Endodermal cell (in vitro differentiated cells): Measurements from ENCODE around the gene LMX1A. TPM values are rescaled to one million over a fixed set of nuclear protein-coding genes. Genes with fewer than 3 reads are reported as not detected.

Experiments used
- DNase-seq: peaks from one replicate; pipeline ENCODE4 v3.0.0-alpha.2; 2017
- H3K27ac ChIP-seq: 2 replicates; pipeline ENCODE4 v1.5.1; 2013; ENCODE audit warnings: mild to moderate bottlenecking, low read depth, low read length, moderate library complexity
- H3K27me3 ChIP-seq: 2 replicates; pipeline ENCODE4 v1.6.1; 2013; ENCODE audit warnings: mild to moderate bottlenecking, low read length, moderate library complexity; ENCODE audit not compliant: insufficient read depth, control insufficient read depth, poor library complexity, severe bottlenecking
- H3K36me3 ChIP-seq: 2 replicates; pipeline ENCODE4 v1.7.0; 2013; ENCODE audit warnings: mild to moderate bottlenecking, low read length, moderate library complexity; ENCODE audit not compliant: control insufficient read depth, insufficient read depth
- H3K4me1 ChIP-seq: one replicate; pipeline ENCODE4 v1.7.0; 2013; ENCODE audit warnings: low read length; ENCODE audit not compliant: control insufficient read depth, insufficient read depth
- H3K4me3 ChIP-seq: 2 replicates; pipeline ENCODE4 v1.5.1; 2013; ENCODE audit warnings: mild to moderate bottlenecking, low read length, moderate library complexity
- H3K9ac ChIP-seq: 2 replicates; pipeline ENCODE4 v1.6.1; 2013; ENCODE audit warnings: mild to moderate bottlenecking, low read length, moderate library complexity; ENCODE audit not compliant: poor library complexity, severe bottlenecking; ENCODE audit errors: extremely low read depth
- H3K9me3 ChIP-seq: 2 replicates; pipeline ENCODE4 v1.6.1; 2013; ENCODE audit warnings: mild to moderate bottlenecking, low read length, moderate library complexity; ENCODE audit not compliant: control insufficient read depth
- H3K27ac Mint-ChIP-seq: 2 replicates; pipeline ENCODE4 v1.8.0; 2020; ENCODE audit warnings: mixed read lengths
- H3K27me3 Mint-ChIP-seq: 2 replicates; pipeline ENCODE4 v1.8.0; 2021; ENCODE audit warnings: mild to moderate bottlenecking, mixed read lengths; ENCODE audit not compliant: insufficient read depth
- H3K36me3 Mint-ChIP-seq: 2 replicates; pipeline ENCODE4 v1.8.0; 2020; ENCODE audit warnings: low read depth, mixed read lengths
- H3K4me1 Mint-ChIP-seq: 2 replicates; pipeline ENCODE4 v1.8.0; 2020; ENCODE audit warnings: mixed read lengths
- H3K4me3 Mint-ChIP-seq: 2 replicates; pipeline ENCODE4 v1.8.0; 2020; ENCODE audit warnings: mild to moderate bottlenecking, moderate library complexity, mixed read lengths
- H3K9me3 Mint-ChIP-seq: 2 replicates; pipeline ENCODE4 v1.8.0; 2020; ENCODE audit warnings: mild to moderate bottlenecking, mixed read lengths
- WGBS, 2 experiments: methylation state at CpG; one replicate each; pipeline versions ENCODE4 v1.1.5 to v1.1.7; 2013; ENCODE audit warnings: missing lambda C conversion rate in 2 of 2, mixed read lengths in 1 of 2; ENCODE audit not compliant: insufficient coverage in 1 of 2, insufficient read length in 1 of 2; 5-methylcytosine and 5-hydroxymethylcytosine counted together
- total RNA-seq, 2 donors: library from RNA; stranded (reverse); fragmentation: NEBNext Ultra II Directional in 1 of 2; extraction: Animal tissue kit (Norgen Biotek cat#: 25700) in 1 of 2; gene quantifications; 2 replicates in 1 of 2; 3 replicates in 1 of 2; pipeline ENCODE4 v1.2.1, GENCODE V29; 2021
- TF ChIP-seq, protein P1 (sequence below): fragments of 200-600 bp; sonication (generic); conservative IDR thresholded peaks from 2 replicates; pipeline ENCODE4 v1.5.0; 2021; ENCODE audit warnings: antibody characterized with exemption, mild to moderate bottlenecking

The LMX1A gene
- total RNA-seq, 2 donors from 2014 or later, result 0.13 to 1.6 TPM

DNA sequence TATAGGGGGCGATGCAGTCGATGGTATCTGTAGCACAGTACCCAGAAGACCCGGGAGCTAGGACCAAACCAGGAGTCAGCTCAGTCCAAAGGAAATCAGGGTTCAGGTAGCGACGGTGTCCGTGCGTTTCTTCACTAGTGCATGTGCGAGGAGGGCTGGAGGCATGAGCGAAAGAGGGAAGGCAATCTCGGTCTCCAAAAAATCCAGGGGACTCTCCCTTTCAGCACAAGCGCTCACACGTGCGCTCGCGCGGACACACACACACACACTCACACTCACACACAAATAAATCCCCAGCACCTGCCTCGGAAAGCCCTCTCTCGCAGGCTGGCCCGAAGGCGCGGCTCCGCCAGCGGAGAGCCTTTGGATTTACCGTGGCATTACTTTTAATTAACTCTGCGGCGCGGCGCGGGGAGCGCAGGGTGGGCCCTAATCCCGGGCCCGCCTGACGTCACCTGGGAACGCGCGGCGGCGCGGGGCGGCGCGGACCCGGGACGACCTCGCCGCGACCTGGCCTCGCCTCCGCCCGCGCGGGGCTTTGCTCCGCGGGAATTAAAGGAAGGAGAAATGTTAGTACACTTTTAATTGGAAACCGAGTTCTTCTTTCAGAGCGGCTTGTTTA lies 121.2 kb downstream of the LMX1A start:
- WGBS, 2 experiments, result 1 to 2% methylated on average over 29 to 56 of the region's 56 CpGs
- H3K4me3 ChIP-seq, result peak overlapping the region; percentile 85
- H3K27me3 Mint-ChIP-seq, result peaks cover 90% of the 10 kb centered on the region

DNA sequence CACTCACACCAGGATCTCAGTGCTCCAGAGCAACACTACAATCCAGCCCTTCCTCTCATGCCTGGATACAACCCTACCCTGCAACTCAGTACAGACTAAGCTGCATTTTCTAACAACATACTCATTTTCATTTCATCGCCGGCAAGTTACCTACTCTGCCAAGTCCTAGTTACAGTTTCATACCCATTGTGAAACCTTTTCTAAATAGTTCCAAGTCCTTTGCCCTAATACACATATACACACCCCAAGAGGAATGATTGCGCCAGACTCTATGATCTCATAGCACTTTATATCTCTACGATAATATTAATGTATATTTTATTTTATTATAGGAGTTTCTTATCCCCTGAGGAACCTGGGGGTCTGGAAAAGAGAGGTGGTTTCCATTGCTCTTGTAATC lies 122.4 kb downstream of the LMX1A start:
- Histone ChIP-seq H3K4me1 (peaks cover 5% of the 10 kb centered on the region), H3K9ac (no peak overlapping the region), H3K9me3 (no peaks in the 10 kb centered on the region), H3K36me3 (no peaks in the 10 kb centered on the region), H3K27me3 (peaks cover 90% of the 10 kb centered on the region), H3K4me3 (no peak overlapping the region), H3K27ac (no peak overlapping the region)
- no peak for DNase-seq
- peaks cover 15% of the 10 kb centered on the region for H3K4me1 Mint-ChIP-seq
- H3K9me3 Mint-ChIP-seq, result no peaks in the 10 kb centered on the region
- H3K27me3 Mint-ChIP-seq, result peaks cover 83% of the 10 kb centered on the region
- H3K4me3 Mint-ChIP-seq, result no peak overlapping the region
- WGBS, 2 experiments, result 96 to 100% methylated on average over 2 of the region's 4 CpGs
- TF ChIP-seq, protein P1, sequence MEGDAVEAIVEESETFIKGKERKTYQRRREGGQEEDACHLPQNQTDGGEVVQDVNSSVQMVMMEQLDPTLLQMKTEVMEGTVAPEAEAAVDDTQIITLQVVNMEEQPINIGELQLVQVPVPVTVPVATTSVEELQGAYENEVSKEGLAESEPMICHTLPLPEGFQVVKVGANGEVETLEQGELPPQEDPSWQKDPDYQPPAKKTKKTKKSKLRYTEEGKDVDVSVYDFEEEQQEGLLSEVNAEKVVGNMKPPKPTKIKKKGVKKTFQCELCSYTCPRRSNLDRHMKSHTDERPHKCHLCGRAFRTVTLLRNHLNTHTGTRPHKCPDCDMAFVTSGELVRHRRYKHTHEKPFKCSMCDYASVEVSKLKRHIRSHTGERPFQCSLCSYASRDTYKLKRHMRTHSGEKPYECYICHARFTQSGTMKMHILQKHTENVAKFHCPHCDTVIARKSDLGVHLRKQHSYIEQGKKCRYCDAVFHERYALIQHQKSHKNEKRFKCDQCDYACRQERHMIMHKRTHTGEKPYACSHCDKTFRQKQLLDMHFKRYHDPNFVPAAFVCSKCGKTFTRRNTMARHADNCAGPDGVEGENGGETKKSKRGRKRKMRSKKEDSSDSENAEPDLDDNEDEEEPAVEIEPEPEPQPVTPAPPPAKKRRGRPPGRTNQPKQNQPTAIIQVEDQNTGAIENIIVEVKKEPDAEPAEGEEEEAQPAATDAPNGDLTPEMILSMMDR, result no peak
- H3K27ac Mint-ChIP-seq, result no peak overlapping the region
- H3K36me3 Mint-ChIP-seq, result no peaks in the 10 kb centered on the region

More for the DNA sequence above, 121.2 kb downstream of the LMX1A start:
- Histone ChIP-seq H3K9me3 (no peaks in the 10 kb centered on the region), H3K4me1 (peaks cover 5% of the 10 kb centered on the region), H3K9ac (peak overlapping the region; percentile 62), H3K27ac (peak overlapping the region; percentile 72), H3K27me3 (peaks cover 97% of the 10 kb centered on the region), H3K36me3 (no peaks in the 10 kb centered on the region)
- Mint-ChIP-seq H3K36me3 (no peaks in the 10 kb centered on the region), H3K4me3 (peak overlapping the region; percentile 57), H3K9me3 (no peaks in the 10 kb centered on the region), H3K27ac (no peak overlapping the region), H3K4me1 (peaks cover 15% of the 10 kb centered on the region)
- peak; percentile 73 for DNase-seq
- TF ChIP-seq, protein P1, result no peak

DNA sequence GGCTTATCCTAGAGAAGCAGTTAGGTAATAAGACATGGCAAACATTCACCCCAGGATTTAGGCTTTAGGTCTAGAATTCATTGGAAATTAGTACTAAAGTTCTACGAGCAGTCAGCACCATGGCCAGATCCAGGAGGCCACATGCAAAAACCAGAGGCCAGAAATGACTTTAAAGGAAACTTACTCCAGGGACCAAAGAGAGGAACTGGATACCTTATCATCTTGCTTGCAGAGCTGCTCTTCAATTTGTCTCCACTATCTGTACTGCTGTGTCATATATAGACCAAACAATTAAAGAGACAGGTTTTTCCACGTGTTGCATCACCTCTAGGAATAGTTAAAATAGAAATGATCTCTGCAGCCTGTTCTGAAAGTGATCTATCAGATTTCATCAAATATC lies 127.8 kb downstream of the LMX1A start:
- Histone ChIP-seq H3K27ac (no peak overlapping the region), H3K27me3 (peaks cover 47% of the 10 kb centered on the region), H3K9me3 (no peaks in the 10 kb centered on the region), H3K4me1 (no peaks in the 10 kb centered on the region), H3K36me3 (no peaks in the 10 kb centered on the region), H3K9ac (no peak overlapping the region), H3K4me3 (no peak overlapping the region)
- 29 to 33% methylated on average over 2 of the region's 2 CpGs for WGBS, 2 experiments
- Mint-ChIP-seq H3K36me3 (no peaks in the 10 kb centered on the region), H3K4me3 (no peak overlapping the region), H3K27ac (no peak overlapping the region), H3K9me3 (no peaks in the 10 kb centered on the region), H3K27me3 (peaks cover 49% of the 10 kb centered on the region), H3K4me1 (peaks cover 4% of the 10 kb centered on the region)
- TF ChIP-seq, protein P1, result no peak
- DNase-seq, result peak; percentile 81
